Activated gamma-delta T cell treated with anti-CD3 and anti-CD28 coated beads, Interleukin-2, amount 50 U/mL, for 16 hours (primary cell): ENCODE measurements around the gene ESR1.
"Not testable (repeated sequence)": the region's sequence is repeated elsewhere in the genome, so short reads cannot be mapped to it uniquely, and the experiment has no call there.

Experiments used
- DNase-seq: peaks from one replicate; pipeline ENCODE4 v3.0.0-alpha.2; 2020; ENCODE audit warnings: low read depth

The ESR1 gene

GRCh38 chr6:151813858-151814257, 6.4 kb downstream of the ESR1 start:
- DNase-seq: no peak

DNA sequence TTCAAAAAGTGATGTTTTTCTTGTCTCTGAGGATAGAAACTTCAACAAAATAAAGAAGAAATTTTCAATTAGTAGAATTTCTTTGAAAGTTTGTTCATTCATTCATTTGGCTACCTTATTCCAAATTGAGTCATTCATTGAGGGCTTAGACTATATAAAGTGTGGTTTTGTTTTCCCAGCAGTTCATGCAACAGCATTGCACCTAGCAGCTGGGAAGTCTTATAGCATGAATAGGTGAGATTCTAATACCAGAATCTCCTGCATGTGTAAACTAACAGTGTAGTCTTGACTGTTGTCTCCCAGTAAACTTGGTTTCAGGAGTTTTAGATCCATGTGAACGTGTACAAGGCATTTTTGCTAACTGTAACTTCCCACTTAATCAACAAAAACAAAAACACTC, 7.1 kb downstream of the ESR1 start:
- DNase-seq: no peak

GRCh38 chr6:151822252-151823111, 15.0 kb downstream of the ESR1 start:
- no peak for DNase-seq

- DNase-seq: no peak
Measured at GRCh38 chr6:151826517-151827142, 19.1 kb downstream of the ESR1 start.

DNA sequence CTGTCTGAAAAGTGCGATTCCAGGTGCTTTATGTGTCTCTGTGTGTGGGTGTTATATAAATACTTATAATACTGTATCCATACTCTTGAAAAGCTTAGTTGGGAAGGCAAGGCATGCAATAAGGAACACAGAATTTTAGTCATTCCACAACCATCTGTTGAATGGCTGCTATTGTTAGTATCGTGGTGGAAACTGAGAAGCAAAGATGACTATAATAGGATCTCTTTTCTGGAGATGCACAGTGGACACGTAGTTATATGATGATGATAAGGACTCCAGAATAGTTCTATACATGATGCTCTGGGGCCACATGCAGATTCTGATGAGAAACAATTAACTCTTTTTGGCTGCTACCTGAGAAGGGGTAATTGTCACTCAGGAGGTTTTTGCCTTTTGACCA, 25.2 kb downstream of the ESR1 start:
- no peak for DNase-seq

DNA sequence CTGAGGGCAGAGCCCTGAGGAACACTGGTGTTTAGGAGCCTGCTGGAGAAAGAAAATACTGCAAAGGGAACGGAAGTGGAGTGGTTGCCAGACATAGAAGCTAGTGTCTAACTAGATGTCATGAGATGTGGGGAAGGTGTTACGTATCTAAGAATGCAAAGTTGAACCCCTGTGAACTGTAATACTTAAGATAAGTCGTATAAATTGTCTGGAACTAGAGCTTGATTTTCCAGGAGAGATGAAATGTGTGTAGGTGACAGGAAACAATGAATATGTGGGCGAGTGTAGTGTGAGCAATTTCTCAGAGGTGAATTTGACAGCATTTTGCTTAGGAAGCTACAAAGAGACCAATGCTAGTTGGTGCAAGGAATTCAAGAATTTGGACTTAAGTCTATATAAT, 27.9 kb downstream of the ESR1 start:
- DNase-seq: no peak

- DNase-seq: no peak
Measured at GRCh38 chr6:151837223-151837622, 29.7 kb downstream of the ESR1 start.

- DNase-seq: no peak
Measured at GRCh38 chr6:151842816-151843215, 35.3 kb downstream of the ESR1 start.

DNA sequence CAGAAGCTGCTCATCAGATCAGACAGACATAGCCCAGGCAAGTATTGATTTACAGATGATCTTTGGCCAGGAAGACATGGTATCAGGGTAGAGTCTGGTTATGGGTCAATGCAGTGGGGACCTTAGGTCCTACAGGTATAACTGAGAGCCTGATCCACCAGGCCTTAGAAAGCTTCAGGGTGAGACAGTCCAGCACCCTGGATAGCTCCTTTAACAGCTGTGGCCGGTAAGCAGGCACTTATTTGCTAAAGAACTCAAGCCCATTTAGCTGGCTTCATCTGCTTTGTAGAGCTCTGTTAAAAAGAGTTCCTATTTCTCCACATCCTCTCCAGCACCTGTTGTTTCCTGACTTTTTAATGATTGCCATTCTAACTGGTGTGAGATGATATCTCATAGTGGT, 39.6 kb downstream of the ESR1 start:
- no peak for DNase-seq

GRCh38 chr6:151850479-151851003, 43.1 kb downstream of the ESR1 start:
- DNase-seq: no peak

DNA sequence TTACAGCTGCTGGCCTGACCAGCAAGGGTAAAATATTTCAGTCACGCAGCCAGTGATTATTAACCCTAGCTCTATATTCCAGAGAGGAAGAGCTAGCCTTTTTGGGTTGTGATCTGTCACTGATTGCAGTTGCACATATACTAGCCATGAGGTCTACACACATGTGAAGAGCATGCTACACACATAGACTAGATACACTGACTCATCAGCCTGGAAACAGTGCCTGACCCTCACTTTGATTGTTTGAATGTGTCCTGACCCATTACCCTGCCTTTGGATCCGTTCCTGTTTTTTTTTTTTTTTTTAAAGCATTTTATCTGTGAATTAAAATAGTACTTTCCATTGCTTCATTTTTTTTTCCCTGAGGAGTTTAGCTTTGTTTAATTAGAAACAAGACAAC, 50.8 kb downstream of the ESR1 start:
- DNase-seq: no peak

- no peak for DNase-seq
Measured at GRCh38 chr6:151862461-151862860, 55.0 kb downstream of the ESR1 start.

DNA sequence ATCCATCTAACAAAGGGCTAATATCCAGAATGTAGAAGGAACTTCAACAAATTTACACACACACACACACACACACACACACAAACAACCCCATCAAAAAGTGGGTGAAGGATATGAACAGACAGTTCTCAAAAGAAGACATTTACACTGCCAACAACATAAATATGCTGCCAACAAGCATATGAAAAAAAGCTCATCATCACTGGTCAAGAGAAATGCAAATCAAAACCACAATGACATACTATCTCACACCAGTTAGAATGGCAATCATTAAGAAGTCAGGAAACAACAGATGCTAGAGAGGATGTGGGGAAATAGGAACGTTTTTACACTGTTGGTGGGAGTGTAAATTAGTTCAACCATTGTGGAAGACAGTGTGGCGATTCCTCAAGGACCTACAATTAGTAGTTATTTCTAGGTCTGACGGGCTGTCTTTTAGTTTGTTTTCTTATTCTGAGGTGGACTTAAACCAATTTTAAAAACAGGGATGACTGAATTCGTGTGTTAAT, 59.9 kb downstream of the ESR1 start:
- not testable (repeated sequence) for DNase-seq

DNA sequence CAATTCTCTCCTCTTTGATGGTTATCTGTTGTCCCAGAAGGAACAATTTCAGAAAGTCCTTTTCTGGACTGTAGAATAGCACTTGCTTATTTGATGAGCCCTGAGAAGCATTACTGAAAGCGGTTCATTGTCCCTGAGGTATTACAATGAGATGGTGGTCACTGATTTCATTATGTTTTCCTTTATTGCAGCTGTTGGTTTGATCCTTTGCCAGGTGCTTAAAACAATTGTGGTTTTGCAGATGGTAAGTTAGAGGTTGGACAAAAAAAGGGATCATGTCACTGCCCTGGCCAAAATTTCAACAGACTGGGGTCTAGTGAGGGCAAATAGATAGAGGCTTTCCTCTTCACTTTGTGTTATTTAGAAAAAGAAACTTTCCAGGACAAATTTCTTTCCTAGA, 61.9 kb downstream of the ESR1 start:
- no peak for DNase-seq

DNA sequence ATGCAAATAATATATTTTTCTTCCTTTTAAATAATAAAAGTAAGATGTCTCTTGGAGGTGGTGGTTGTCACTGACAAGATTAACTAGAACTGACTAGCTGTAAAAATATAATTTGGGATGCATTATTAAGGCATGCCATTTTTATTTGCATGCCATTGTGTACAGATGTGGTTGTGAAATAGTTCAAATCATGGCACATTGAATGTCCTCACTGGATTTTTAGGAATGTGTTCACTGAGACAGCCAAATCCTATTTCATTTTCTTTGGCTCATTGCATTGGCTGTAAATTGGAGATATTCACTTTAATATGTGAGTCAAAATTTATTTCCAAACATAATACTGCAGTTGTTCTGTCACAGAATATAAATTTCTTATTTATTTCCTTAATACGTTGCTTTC, 62.3 kb downstream of the ESR1 start:
- no peak for DNase-seq

- no peak for DNase-seq
Measured at GRCh38 chr6:151870375-151870774, 62.9 kb downstream of the ESR1 start.

DNA sequence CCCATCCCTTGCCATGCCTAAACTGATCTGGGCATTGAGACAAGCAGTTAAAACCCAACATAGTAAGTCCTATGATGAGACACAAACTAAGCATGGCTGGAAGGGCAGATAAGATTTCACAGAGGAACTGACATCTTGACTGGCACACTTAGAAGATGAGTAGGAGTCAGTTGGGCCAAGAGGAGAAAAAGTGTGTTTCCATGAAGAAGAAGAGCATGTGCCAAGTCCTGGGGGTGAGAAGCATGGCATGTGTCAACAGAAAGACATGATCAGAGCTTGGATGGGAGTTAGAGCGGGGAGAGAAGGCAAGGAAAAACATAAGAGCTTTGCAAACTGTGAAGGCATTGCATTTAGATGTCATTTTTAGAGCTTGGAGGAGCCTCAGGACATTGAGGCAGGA, 68.0 kb downstream of the ESR1 start:
- no peak for DNase-seq

GRCh38 chr6:151876122-151876521, 68.6 kb downstream of the ESR1 start:
- DNase-seq: no peak

DNA sequence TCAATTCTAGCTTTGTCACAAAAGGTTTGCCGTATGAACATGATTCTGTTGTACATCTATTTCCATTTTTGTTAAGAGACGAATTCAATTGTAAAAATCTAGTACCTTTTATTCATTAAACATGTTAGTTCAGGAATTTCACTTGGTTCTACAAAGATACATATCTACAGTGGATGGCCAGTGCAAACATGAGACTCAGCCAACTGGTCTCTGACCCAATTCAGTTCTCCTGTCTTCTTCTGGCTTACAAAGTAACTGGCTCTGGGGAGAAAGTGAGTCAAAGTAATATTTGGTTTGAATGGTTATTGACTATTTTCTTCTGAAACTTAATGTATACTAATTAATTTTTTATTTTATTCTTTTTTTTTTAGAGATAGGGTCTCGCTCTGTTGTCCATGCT, 70.0 kb downstream of the ESR1 start:
- DNase-seq: no peak

- no peak for DNase-seq
Measured at GRCh38 chr6:151881231-151881630, 73.7 kb downstream of the ESR1 start.

DNA sequence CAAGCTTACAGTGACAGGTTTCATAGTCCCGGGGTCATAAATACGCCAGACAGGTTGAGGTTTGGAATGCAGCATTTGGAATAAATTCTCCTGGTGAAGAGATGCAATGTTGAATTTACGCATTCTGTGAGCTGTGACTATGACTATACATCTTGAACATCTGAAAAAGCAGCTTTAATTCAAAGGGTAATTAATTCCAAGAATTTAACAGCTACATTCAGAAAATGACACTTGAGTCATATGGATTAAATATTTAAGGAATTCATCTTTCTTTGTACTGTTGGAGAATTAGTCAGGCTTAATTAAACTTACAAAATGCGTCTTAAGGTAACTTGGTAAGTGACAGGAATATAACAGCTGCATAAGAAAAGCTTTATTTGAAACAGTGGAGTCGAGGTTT, 74.7 kb downstream of the ESR1 start:
- DNase-seq: no peak

GRCh38 chr6:151885234-151885633, 77.8 kb downstream of the ESR1 start:
- DNase-seq: no peak

- no peak for DNase-seq
Measured at GRCh38 chr6:151891524-151891923, 84.0 kb downstream of the ESR1 start.
